GM23338 (cell line): ENCODE data around the gene CDK5. TPM values are rescaled to one million over a fixed set of nuclear protein-coding genes. Genes with fewer than 3 reads are reported as not detected.

Experiments used
- ATAC-seq: fragments of 200-7000 bp; cut with Tn5 transposase; 3 replicates; pipeline ENCODE4 v1.9.1; 2020
- DNase-seq: peaks from one replicate; pipeline ENCODE4 v3.0.0-alpha.2; 2015; ENCODE audit warnings: low spot score
- H2AFZ ChIP-seq: fragments of 200-600 bp; sonication (generic); 2 replicates; pipeline ENCODE4 v1.8.0; 2016; ENCODE audit warnings: antibody characterized with exemption, mild to moderate bottlenecking, moderate library complexity
- H3F3A ChIP-seq: fragments of 200-600 bp; sonication (generic); replicated peaks from 2 replicates; pipeline ENCODE4 v1.8.0; 2017; ENCODE audit warnings: antibody characterized with exemption, mixed run types, low read depth
- H3K27ac ChIP-seq: fragments of 200-600 bp; sonication (generic); 2 replicates; pipeline ENCODE4 v1.6.1; 2016; ENCODE audit warnings: low read depth
- H3K27me3 ChIP-seq: fragments of 200-600 bp; sonication (generic); 2 replicates; pipeline ENCODE4 v1.8.0; 2016; ENCODE audit warnings: mild to moderate bottlenecking, mixed run types, moderate library complexity; ENCODE audit not compliant: insufficient read depth
- H3K36me3 ChIP-seq: fragments of 200-600 bp; sonication (generic); 2 replicates; pipeline ENCODE4 v1.8.0; 2016; ENCODE audit warnings: mild to moderate bottlenecking; ENCODE audit not compliant: insufficient read depth
- H3K4me1 ChIP-seq: fragments of 200-600 bp; sonication (generic); 2 replicates; pipeline ENCODE4 v1.8.0; 2016; ENCODE audit warnings: mild to moderate bottlenecking, moderate library complexity; ENCODE audit not compliant: insufficient read depth
- H3K4me2 ChIP-seq: fragments of 200-600 bp; sonication (generic); 2 replicates; pipeline ENCODE4 v1.7.1; 2017; ENCODE audit warnings: mixed run types
- H3K4me3 ChIP-seq: fragments of 200-600 bp; sonication (generic); 2 replicates; pipeline ENCODE4 v1.6.1; 2016; ENCODE audit warnings: mixed run types
- H3K79me2 ChIP-seq: fragments of 200-600 bp; sonication (generic); replicated peaks from 2 replicates; pipeline ENCODE4 v1.8.0; 2017; ENCODE audit warnings: mild to moderate bottlenecking; ENCODE audit not compliant: insufficient read depth
- H3K9me2 ChIP-seq: fragments of 200-600 bp; sonication (generic); 2 replicates; pipeline ENCODE4 v1.8.0; 2017; ENCODE audit not compliant: insufficient read depth
- H4K20me1 ChIP-seq: fragments of 200-600 bp; sonication (generic); replicated peaks from 2 replicates; pipeline ENCODE4 v1.8.0; 2017; ENCODE audit warnings: mild to moderate bottlenecking; ENCODE audit not compliant: insufficient read depth
- H3K27ac Mint-ChIP-seq: 2 replicates; pipeline ENCODE4 v1.8.0; 2020; ENCODE audit warnings: inconsistent platforms, mild to moderate bottlenecking, moderate library complexity, mixed read lengths
- H3K27me3 Mint-ChIP-seq: 3 replicates; pipeline ENCODE4 v1.8.0; 2022; ENCODE audit warnings: low read depth, mild to moderate bottlenecking, moderate library complexity, mixed read lengths, inconsistent platforms; ENCODE audit not compliant: insufficient read depth, poor library complexity
- H3K36me3 Mint-ChIP-seq: 3 replicates; pipeline ENCODE4 v1.8.0; 2021; ENCODE audit warnings: low read depth, mild to moderate bottlenecking, inconsistent platforms, moderate library complexity, mixed read lengths
- H3K4me1 Mint-ChIP-seq: 3 replicates; pipeline ENCODE4 v1.8.0; 2020; ENCODE audit warnings: mild to moderate bottlenecking, inconsistent platforms, mixed read lengths
- H3K4me3 Mint-ChIP-seq: 3 replicates; pipeline ENCODE4 v1.8.0; 2021; ENCODE audit warnings: moderate library complexity, mild to moderate bottlenecking, inconsistent platforms, mixed read lengths
- H3K9me3 Mint-ChIP-seq: 3 replicates; pipeline ENCODE4 v1.8.0; 2020; ENCODE audit warnings: moderate library complexity, mild to moderate bottlenecking, inconsistent platforms, mixed read lengths
- CTCF ChIP-seq, 2 experiments: fragments of 200-600 bp in 1 of 2; sonication (generic) in 1 of 2; conservative IDR thresholded peaks; 2 replicates each; pipeline versions ENCODE4 v1.5.1 to v1.6.1; 2016 to 2017; ENCODE audit warnings: antibody characterized with exemption in 2 of 2, low read depth in 2 of 2, mild to moderate bottlenecking in 2 of 2, moderate library complexity in 1 of 2
- ETS1 ChIP-seq: IDR thresholded peaks from 2 replicates; pipeline ENCODE4 v1.6.1; 2016; ENCODE audit warnings: antibody characterized with exemption
- NANOG ChIP-seq: IDR thresholded peaks from 2 replicates; pipeline ENCODE4 v1.6.1; 2016; ENCODE audit warnings: antibody characterized with exemption, borderline replicate concordance
- POLR2AphosphoS5 ChIP-seq: IDR thresholded peaks from 2 replicates; pipeline ENCODE4 v1.6.1; 2016; ENCODE audit warnings: antibody characterized with exemption, low read depth
- STAT1 ChIP-seq: IDR thresholded peaks from one replicate; pipeline ENCODE4 v1.6.1; 2016; ENCODE audit warnings: antibody characterized with exemption; ENCODE audit not compliant: unreplicated experiment
- ZNF331 ChIP-seq: fragments of 250-450 bp; sonication (Bioruptor Pico); IDR thresholded peaks from 2 replicates; pipeline ENCODE4 v1.5.0; 2020; ENCODE audit warnings: low read depth, mild to moderate bottlenecking, moderate library complexity
- polyA plus RNA-seq: library from polyadenylated mRNA; unstranded; fragments of >200 nt; fragmentation: Nextera tagmentation; extraction: Ambion mirVana; gene quantifications from 2 replicates; pipeline ENCODE4 v1.2.1, GENCODE V29; 2016
- total RNA-seq: library from RNA; depleted of rRNA; stranded (reverse); fragments of >200 nt; shearing (Covaris generic); gene quantifications from 2 replicates; pipeline ENCODE4 v1.2.3, GENCODE V29; 2014
- TF ChIP-seq, protein P1 (sequence below): IDR thresholded peaks from one replicate; pipeline ENCODE4 v1.6.1; 2018; ENCODE audit warnings: antibody characterized with exemption; ENCODE audit not compliant: unreplicated experiment

The CDK5 gene
- total and polyA plus RNA-seq, 2 experiments from 2014 or later: 19.8 to 27.1 TPM

DNA sequence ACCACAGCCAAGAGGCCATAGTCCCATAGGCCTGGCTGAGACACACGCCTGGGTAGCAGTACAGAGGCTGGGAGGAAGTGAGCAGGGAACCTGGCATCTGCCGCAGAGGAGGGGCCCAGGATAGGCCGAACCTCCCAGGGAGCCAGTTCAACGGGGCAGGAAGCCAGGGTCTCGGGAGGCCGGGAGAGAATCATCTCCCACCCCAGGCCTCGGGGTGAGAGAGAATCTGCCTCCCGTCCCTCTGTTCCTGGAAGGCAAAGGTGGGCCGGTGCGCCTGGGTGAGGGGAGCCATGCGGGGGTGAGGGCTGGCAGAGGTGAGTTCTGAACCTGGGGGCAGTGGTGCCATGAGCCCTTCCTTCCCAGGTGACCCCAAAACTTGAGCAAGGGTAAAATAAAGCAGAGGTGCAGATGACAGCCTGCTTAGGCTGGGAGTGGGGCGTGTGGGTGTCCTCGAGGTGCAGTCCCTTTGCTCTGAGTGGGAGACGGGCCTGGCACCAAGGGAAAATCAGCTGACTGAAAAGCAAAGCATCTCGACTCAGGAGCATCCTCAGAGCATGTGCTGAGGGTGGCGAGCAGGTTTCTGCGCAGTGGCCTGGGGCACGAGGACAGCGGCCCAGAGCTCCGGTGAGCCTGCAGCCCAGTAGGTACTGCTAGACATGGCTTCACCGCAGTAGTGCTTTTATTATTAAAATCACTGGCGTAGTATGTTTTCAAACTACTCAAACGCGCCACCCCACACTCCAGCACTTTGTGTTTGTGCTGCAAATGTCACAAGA, 44.1 kb upstream of the CDK5 start:
- DNase-seq: no peak
- H3K79me2 ChIP-seq: peaks cover 78% of the 10 kb centered on the region
- no peak for ATAC-seq

GRCh38 chr7:151100921-151101320, 43.2 kb upstream of the CDK5 start:
- H3K36me3 Mint-ChIP-seq: peaks cover 10% of the 10 kb centered on the region; the same call in 2 of the 3 replicates
- no peak overlapping the region for H3K4me3 Mint-ChIP-seq
- H3K27me3 Mint-ChIP-seq: peaks cover 14% of the 10 kb centered on the region
- Histone ChIP-seq H2AFZ (no peak overlapping the region), H4K20me1 (peaks cover 12% of the 10 kb centered on the region), H3K36me3 (no peaks in the 10 kb centered on the region), H3F3A (peaks cover 16% of the 10 kb centered on the region; the same call in 1 of the 2 replicates), H3K4me3 (no peak overlapping the region), H3K4me2 (no peak overlapping the region), H3K9me2 (no peaks in the 10 kb centered on the region), H3K79me2 (peaks cover 78% of the 10 kb centered on the region), H3K27me3 (no peaks in the 10 kb centered on the region), H3K27ac (no peak overlapping the region), H3K4me1 (peaks cover 52% of the 10 kb centered on the region)
- DNase-seq: no peak
- no peaks in the 10 kb centered on the region; the same call in 2 of the 3 replicates for H3K9me3 Mint-ChIP-seq
- peaks cover 40% of the 10 kb centered on the region for H3K4me1 Mint-ChIP-seq
- H3K27ac Mint-ChIP-seq: no peak overlapping the region; the same call in 1 of the 2 replicates
- ATAC-seq: no peak
- TF ChIP-seq STAT1 (no peak), ZNF331 (CRISPR knock-in tag) (no peak), NANOG (no peak), CTCF (conservative IDR thresholded peaks at IDR 0.05; ENCODE audit: low read depth in 2 of 2) (no peak), POLR2AphosphoS5 (no peak), ETS1 (no peak)
- TF ChIP-seq, protein P1, sequence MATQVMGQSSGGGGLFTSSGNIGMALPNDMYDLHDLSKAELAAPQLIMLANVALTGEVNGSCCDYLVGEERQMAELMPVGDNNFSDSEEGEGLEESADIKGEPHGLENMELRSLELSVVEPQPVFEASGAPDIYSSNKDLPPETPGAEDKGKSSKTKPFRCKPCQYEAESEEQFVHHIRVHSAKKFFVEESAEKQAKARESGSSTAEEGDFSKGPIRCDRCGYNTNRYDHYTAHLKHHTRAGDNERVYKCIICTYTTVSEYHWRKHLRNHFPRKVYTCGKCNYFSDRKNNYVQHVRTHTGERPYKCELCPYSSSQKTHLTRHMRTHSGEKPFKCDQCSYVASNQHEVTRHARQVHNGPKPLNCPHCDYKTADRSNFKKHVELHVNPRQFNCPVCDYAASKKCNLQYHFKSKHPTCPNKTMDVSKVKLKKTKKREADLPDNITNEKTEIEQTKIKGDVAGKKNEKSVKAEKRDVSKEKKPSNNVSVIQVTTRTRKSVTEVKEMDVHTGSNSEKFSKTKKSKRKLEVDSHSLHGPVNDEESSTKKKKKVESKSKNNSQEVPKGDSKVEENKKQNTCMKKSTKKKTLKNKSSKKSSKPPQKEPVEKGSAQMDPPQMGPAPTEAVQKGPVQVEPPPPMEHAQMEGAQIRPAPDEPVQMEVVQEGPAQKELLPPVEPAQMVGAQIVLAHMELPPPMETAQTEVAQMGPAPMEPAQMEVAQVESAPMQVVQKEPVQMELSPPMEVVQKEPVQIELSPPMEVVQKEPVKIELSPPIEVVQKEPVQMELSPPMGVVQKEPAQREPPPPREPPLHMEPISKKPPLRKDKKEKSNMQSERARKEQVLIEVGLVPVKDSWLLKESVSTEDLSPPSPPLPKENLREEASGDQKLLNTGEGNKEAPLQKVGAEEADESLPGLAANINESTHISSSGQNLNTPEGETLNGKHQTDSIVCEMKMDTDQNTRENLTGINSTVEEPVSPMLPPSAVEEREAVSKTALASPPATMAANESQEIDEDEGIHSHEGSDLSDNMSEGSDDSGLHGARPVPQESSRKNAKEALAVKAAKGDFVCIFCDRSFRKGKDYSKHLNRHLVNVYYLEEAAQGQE: no peak

More for the DNA sequence above, 44.1 kb upstream of the CDK5 start:
- H3K9me3 Mint-ChIP-seq: no peaks in the 10 kb centered on the region
- H4K20me1 ChIP-seq: peaks cover 11% of the 10 kb centered on the region; the same call in 1 of the 2 replicates
- no peak overlapping the region for H3K27ac Mint-ChIP-seq
- peaks cover 8% of the 10 kb centered on the region; the same call in 2 of the 3 replicates for H3K36me3 Mint-ChIP-seq
- H3K36me3 ChIP-seq: no peaks in the 10 kb centered on the region
- H3K27me3 Mint-ChIP-seq: peaks cover 10% of the 10 kb centered on the region
- H3F3A ChIP-seq: peaks cover 16% of the 10 kb centered on the region; the same call in 1 of the 2 replicates
- H3K4me2 ChIP-seq: no peak overlapping the region
- H3K27ac ChIP-seq: no peak overlapping the region
- H3K4me3 Mint-ChIP-seq: no peak overlapping the region
- H2AFZ ChIP-seq: no peak overlapping the region
- TF ChIP-seq, protein P1: no peak
- no peak for TF ChIP-seq ETS1
- peaks cover 42% of the 10 kb centered on the region for H3K4me1 Mint-ChIP-seq
- H3K9me2 ChIP-seq: no peaks in the 10 kb centered on the region
- H3K4me3 ChIP-seq: no peak overlapping the region
- H3K4me1 ChIP-seq: peaks cover 52% of the 10 kb centered on the region
- no peaks in the 10 kb centered on the region for H3K27me3 ChIP-seq
